Neutrophil (primary cell): ENCODE results near the gene AMELX.

Experiments
- H3K27ac ChIP-seq: fragments of 200-600 bp; sonication (generic); 2 replicates; pipeline ENCODE4 v1.5.1; 2016; ENCODE audit warnings: mild to moderate bottlenecking, moderate library complexity
- H3K27me3 ChIP-seq: fragments of 200-600 bp; sonication (generic); 2 replicates; pipeline ENCODE4 v1.6.0; 2016; ENCODE audit warnings: mild to moderate bottlenecking
- H3K36me3 ChIP-seq: fragments of 200-600 bp; sonication (generic); 2 replicates; pipeline ENCODE4 v1.5.1; 2017
- H3K4me1 ChIP-seq, 2 experiments: fragments of 200-600 bp in 1 of 2; sonication (generic) in 1 of 2; 1 replicate in 1 of 2; 2 replicates in 1 of 2; pipeline versions ENCODE4 v1.5.1 to v1.6.1; 2013 to 2016; ENCODE audit warnings: low read depth in 1 of 2, low read length in 1 of 2, mild to moderate bottlenecking in 1 of 2, moderate library complexity in 1 of 2; ENCODE audit not compliant: control insufficient read depth in 1 of 2, insufficient read depth in 1 of 2
- H3K4me3 ChIP-seq, 2 experiments: fragments of 200-600 bp in 1 of 2; sonication (generic) in 1 of 2; 1 replicate in 1 of 2; 2 replicates in 1 of 2; pipeline ENCODE4 v1.5.1; 2013 to 2016; ENCODE audit warnings: low read depth in 1 of 2, low read length in 1 of 2, mild to moderate bottlenecking in 1 of 2, moderate library complexity in 1 of 2
- H3K9me3 ChIP-seq: fragments of 200-600 bp; sonication (generic); 2 replicates; pipeline ENCODE4 v1.5.1; 2016
- CTCF ChIP-seq: fragments of 200-600 bp; sonication (generic); IDR thresholded peaks from 2 replicates; pipeline ENCODE4 v1.5.1; 2016; ENCODE audit warnings: antibody characterized with exemption

The AMELX gene

GRCh38 chrX:11285651-11286050, 7.6 kb upstream of the AMELX start:
- H3K9me3 ChIP-seq: no peaks in the 10 kb centered on the region
- no peaks in the 10 kb centered on the region for H3K36me3 ChIP-seq
- H3K4me1 ChIP-seq: no peaks in the 10 kb centered on the region
- no peak overlapping the region for H3K4me3 ChIP-seq
- no peak overlapping the region for H3K27ac ChIP-seq
- no peaks in the 10 kb centered on the region for H3K27me3 ChIP-seq
- no peak for TF ChIP-seq CTCF

- no peak for TF ChIP-seq CTCF
- no peaks in the 10 kb centered on the region for H3K36me3 ChIP-seq
- H3K4me1 ChIP-seq: no peaks in the 10 kb centered on the region
Observed at GRCh38 chrX:11287505-11287904, 5.7 kb upstream of the AMELX start.

GRCh38 chrX:11290416-11291102, 2.7 kb upstream of the AMELX start:
- no peaks in the 10 kb centered on the region for H3K4me1 ChIP-seq
- no peak overlapping the region for H3K27ac ChIP-seq
- no peaks in the 10 kb centered on the region for H3K36me3 ChIP-seq
- no peak for TF ChIP-seq CTCF
- no peak overlapping the region for H3K4me3 ChIP-seq
- no peaks in the 10 kb centered on the region for H3K9me3 ChIP-seq
- H3K27me3 ChIP-seq: no peaks in the 10 kb centered on the region

More at GRCh38 chrX:11287505-11287904, 5.7 kb upstream of the AMELX start:
- Histone ChIP-seq H3K4me3 (no peak overlapping the region), H3K27me3 (no peaks in the 10 kb centered on the region), H3K27ac (no peak overlapping the region), H3K9me3 (no peaks in the 10 kb centered on the region)

GRCh38 chrX:11296051-11296450, 2.8 kb downstream of the AMELX start:
- H3K9me3 ChIP-seq: no peaks in the 10 kb centered on the region
- no peaks in the 10 kb centered on the region for H3K36me3 ChIP-seq
- H3K4me1 ChIP-seq: no peaks in the 10 kb centered on the region
- H3K4me3 ChIP-seq: no peak overlapping the region
- no peaks in the 10 kb centered on the region for H3K27me3 ChIP-seq
- TF ChIP-seq CTCF: no peak
- no peak overlapping the region for H3K27ac ChIP-seq

- H3K27me3 ChIP-seq: no peaks in the 10 kb centered on the region
- H3K27ac ChIP-seq: no peak overlapping the region
- H3K36me3 ChIP-seq: no peaks in the 10 kb centered on the region
- H3K4me1 ChIP-seq: no peaks in the 10 kb centered on the region
- no peak for TF ChIP-seq CTCF
- no peaks in the 10 kb centered on the region for H3K9me3 ChIP-seq
- no peak overlapping the region for H3K4me3 ChIP-seq
Observed at GRCh38 chrX:11298600-11298999, 5.4 kb downstream of the AMELX start.
